Left lung (tissue), 10 donors: ENCODE results near the gene SLC14A1. TPM values are rescaled to one million over a fixed set of nuclear protein-coding genes. Genes with fewer than 3 reads are reported as not detected.

Experiments
- ATAC-seq: fragments of 200-7000 bp; cut with Tn5 transposase; one replicate; pipeline ENCODE4 v1.9.1; 2020; ENCODE audit warnings: moderate library complexity
- DNase-seq, 4 donors: peaks; one replicate each; pipeline ENCODE4 v3.0.0-alpha.2; 2013 to 2020
- H3K27ac ChIP-seq, 2 donors: fragments of 200-600 bp; sonication (generic) in 1 of 2; one replicate each; pipeline versions ENCODE4 v1.5.0 to v1.8.0; 2020 to 2021
- H3K27me3 ChIP-seq, 2 donors: fragments of 200-600 bp; sonication (generic) in 1 of 2; one replicate each; pipeline versions ENCODE4 v1.5.0 to v1.8.0; 2020 to 2021
- H3K36me3 ChIP-seq, 2 donors: fragments of 200-600 bp; sonication (generic) in 1 of 2; one replicate each; pipeline versions ENCODE4 v1.5.0 to v1.8.0; 2020 to 2021
- H3K4me1 ChIP-seq, 2 donors: fragments of 200-600 bp; one replicate each; pipeline ENCODE4 v1.8.0; 2021
- H3K4me3 ChIP-seq, 2 donors: fragments of 200-600 bp; sonication (generic) in 1 of 2; one replicate each; pipeline versions ENCODE4 v1.5.0 to v1.8.0; 2020 to 2021; ENCODE audit warnings: mild to moderate bottlenecking in 1 of 2
- H3K9me3 ChIP-seq, 2 donors: fragments of 200-600 bp; sonication (generic) in 1 of 2; one replicate each; pipeline versions ENCODE4 v1.5.0 to v1.8.0; 2020 to 2021
- intact Hi-C, 2 donors: fragments of 100-400 bp; cut with DNase I; formaldehyde crosslinking; loops; one replicate each; pipeline versions ENCODE4 v1.11.2 to v1.14.2; 2022
- polyA plus RNA-seq, 6 donors: library from polyadenylated mRNA; unstranded; fragments of 120-200 nt; gene quantifications; one replicate each; pipeline ENCODE4 v1.2.1, GENCODE V29; 2013; ENCODE audit not compliant: insufficient read length in 6 of 6
- total RNA-seq, 2 donors: library from RNA; stranded (reverse); fragmentation: NEBNext Ultra II Directional; extraction: Animal tissue kit (Norgen Biotek cat#: 25700); gene quantifications; one replicate each; pipeline ENCODE4 v1.2.1, GENCODE V29; 2021
- TF ChIP-seq, protein P1 (sequence below), 2 donors: fragments of 200-600 bp; sonication (generic) in 1 of 2; IDR thresholded peaks; one replicate each; pipeline versions ENCODE4 v1.5.0 to v1.8.0; 2021; ENCODE audit warnings: antibody characterized with exemption in 2 of 2
- donor health status: DM: no; HTN: yes; CAD: no.
- donor health status: DM: no; HTN: no; CAD: no.

The SLC14A1 gene
- total and polyA plus RNA-seq, 8 donors = 0.86 to 3.1 (median 1.6) TPM

DNA sequence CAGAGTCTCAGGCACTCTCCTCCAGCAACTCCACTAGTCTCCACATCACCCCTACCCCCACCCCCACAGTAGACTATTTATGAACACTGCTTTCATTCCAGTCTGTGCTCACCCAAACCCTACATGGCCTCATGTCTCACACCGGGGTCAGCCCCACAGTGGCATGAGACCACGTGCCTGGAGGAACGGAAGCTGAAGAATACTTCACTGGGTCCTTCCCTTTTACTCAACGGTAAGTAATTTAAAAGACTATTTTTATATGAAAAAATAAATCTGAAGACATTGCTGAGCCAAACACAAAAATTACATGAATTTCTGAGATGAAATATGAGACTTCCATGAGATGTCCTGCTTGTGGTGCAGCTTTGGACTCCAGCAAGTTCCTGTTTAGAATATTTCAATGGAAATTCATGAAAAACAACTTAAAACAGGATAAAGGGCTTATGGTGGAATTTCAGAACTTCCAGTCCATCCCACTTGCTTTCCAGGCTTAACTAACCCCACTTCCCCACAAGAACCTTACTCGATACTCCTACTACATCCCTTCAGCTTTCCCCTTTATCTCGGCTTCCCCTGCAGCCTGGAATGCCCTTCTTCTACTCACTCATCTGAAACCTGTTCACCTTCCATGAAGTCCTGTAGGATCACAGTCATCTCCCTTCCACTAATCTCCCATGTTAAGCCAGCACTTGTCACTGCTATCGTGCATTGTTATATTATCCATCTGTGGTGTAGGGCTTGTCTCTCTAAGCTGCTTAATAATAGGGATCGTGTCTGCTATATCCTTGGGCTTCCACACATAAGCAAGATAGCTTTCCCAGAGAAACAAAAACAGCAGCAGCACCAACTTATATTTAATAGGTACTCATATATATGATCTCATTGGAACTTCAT, 47.9 kb downstream of the SLC14A1 start:
- ATAC-seq = no peak

DNA sequence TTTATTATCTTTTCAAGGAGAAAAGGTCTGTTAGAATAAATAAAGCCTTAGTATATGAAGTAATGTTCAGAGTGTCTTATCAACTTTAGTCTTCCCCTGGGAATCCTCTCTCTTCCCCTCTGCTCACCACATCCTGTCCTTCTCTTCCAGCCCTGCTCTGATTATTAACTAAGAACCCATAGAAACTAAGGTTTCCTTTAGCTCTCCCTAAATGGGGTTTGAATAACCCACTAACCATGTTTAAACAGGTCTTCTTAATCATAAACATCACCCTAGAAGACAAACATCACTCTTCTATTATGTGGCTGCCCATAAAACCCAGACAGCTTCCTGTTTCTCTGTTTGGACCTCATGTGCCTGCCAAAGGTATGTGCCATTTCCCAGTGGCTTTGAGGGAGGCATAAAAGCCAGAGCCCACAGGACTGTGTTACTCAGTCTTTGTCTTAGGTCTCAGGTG, 50.1 kb downstream of the SLC14A1 start:
- Histone ChIP-seq H3K4me1 (peaks cover 0 to 8% of the 10 kb centered on the region in 2 donors), H3K36me3 (no peaks in the 10 kb centered on the region), H3K27ac (no peak overlapping the region), H3K4me3 (no peak overlapping the region), H3K27me3 (peaks cover 0 to 23% of the 10 kb centered on the region in 2 donors), H3K9me3 (no peaks in the 10 kb centered on the region)
- TF ChIP-seq, protein P1, sequence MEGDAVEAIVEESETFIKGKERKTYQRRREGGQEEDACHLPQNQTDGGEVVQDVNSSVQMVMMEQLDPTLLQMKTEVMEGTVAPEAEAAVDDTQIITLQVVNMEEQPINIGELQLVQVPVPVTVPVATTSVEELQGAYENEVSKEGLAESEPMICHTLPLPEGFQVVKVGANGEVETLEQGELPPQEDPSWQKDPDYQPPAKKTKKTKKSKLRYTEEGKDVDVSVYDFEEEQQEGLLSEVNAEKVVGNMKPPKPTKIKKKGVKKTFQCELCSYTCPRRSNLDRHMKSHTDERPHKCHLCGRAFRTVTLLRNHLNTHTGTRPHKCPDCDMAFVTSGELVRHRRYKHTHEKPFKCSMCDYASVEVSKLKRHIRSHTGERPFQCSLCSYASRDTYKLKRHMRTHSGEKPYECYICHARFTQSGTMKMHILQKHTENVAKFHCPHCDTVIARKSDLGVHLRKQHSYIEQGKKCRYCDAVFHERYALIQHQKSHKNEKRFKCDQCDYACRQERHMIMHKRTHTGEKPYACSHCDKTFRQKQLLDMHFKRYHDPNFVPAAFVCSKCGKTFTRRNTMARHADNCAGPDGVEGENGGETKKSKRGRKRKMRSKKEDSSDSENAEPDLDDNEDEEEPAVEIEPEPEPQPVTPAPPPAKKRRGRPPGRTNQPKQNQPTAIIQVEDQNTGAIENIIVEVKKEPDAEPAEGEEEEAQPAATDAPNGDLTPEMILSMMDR (IDR thresholded peaks at IDR 0.05) = no peak
- no peak for ATAC-seq
- no peak for DNase-seq
- intact Hi-C loops = no loop called here

More for the DNA sequence above, 47.9 kb downstream of the SLC14A1 start:
- H3K27ac ChIP-seq = no peak overlapping the region
- peaks cover 0 to 23% of the 10 kb centered on the region in 2 donors for H3K27me3 ChIP-seq
- TF ChIP-seq, protein P1 (IDR thresholded peaks at IDR 0.05) = no peak
- DNase-seq = no peak
- H3K4me3 ChIP-seq = no peak overlapping the region
- intact Hi-C loops = no loop called here
- H3K36me3 ChIP-seq = no peaks in the 10 kb centered on the region
- no peaks in the 10 kb centered on the region for H3K9me3 ChIP-seq
- peaks cover 0 to 8% of the 10 kb centered on the region in 2 donors for H3K4me1 ChIP-seq

DNA sequence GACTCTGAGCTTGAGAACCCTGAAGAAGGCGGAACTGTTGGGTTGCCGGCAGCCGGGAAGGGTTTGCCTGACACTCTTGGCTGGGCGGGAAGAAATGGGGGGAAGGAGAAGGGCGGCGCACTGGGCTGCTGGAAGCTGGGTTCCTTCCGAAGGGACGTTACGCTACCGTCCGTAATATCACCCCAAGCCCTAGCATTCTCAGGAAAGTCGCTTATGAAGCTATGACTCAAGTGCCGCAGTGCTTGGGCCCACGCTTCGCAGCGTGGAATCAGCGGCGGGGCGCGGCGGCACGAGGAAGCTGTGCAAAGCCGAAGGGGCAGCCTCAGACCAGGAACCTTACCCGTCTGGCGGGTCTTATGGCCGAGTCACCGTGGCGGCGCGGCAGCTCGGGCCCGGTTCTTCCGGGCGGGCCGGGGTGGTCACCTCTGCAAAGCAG, 51.3 kb downstream of the SLC14A1 start:
- intact Hi-C loops = no loop called here
- Histone ChIP-seq H3K27ac (peak overlapping the region; percentile 70 to 80), H3K36me3 (no peaks in the 10 kb centered on the region), H3K4me3 (peak overlapping the region; percentile 53 to 68), H3K27me3 (peaks cover 0 to 20% of the 10 kb centered on the region in 2 donors), H3K9me3 (no peaks in the 10 kb centered on the region), H3K4me1 (peaks cover 0 to 8% of the 10 kb centered on the region in 2 donors)
- TF ChIP-seq, protein P1 (IDR thresholded peaks at IDR 0.05) = no peak
- ATAC-seq = peak; percentile 98
- peak; percentile 68 to 85 (median 70) for DNase-seq

DNA sequence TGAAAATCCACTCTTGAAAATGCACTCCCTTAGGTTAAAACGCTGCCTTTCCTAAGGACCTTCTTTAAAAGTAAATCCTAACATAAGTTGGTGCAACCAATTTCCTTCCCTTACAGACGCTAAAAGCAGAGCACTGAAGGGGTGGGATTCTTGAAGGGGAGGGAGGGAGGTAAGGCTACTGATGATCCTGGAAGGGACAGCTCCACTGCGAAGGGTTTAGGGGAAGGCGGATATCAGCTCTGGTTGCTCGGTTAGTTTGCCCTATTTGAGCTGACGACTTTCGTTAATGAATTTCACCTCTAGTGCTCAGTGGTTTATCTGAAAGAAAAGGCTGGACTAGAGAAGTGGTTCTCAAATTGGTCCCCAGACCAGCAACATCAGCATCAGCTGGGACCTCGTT, 51.8 kb downstream of the SLC14A1 start:
- ATAC-seq (peak; percentile 33), DNase-seq (peak in 1 of 4 donors; percentile 6)
- Histone ChIP-seq H3K4me3 (peak overlapping the region; percentile 53 to 68), H3K36me3 (no peaks in the 10 kb centered on the region), H3K27me3 (peaks cover 0 to 15% of the 10 kb centered on the region in 2 donors), H3K4me1 (peaks cover 0 to 8% of the 10 kb centered on the region in 2 donors), H3K27ac (peak overlapping the region; percentile 70 to 80), H3K9me3 (no peaks in the 10 kb centered on the region)
- TF ChIP-seq, protein P1 (IDR thresholded peaks at IDR 0.05) = no peak
- intact Hi-C loops = no loop called here

DNA sequence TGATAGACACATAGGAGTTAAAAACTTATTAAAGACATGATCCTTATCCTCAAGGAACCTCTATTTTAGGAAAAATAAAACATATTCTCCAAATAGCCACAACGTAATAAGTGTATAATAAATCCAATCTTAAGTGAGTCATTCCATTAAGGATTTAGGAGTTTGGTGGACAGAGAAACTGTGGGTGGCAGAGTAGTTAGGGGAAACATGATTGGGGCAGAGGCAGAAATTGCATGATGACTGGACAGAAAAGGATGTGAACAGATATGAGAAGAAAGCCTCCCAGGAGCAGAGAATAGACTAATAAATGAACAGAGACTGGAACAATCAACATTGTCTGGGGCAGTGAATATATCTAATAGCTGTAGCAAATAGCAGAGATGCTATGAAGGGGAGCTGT, 53.4 kb downstream of the SLC14A1 start:
- H3K36me3 ChIP-seq = no peaks in the 10 kb centered on the region
- peaks cover 0 to 8% of the 10 kb centered on the region in 2 donors for H3K4me1 ChIP-seq
- H3K27ac ChIP-seq = no peak overlapping the region
- H3K27me3 ChIP-seq = peaks cover 0 to 4% of the 10 kb centered on the region in 2 donors
- H3K4me3 ChIP-seq = no peak overlapping the region
- ATAC-seq (no peak), DNase-seq (no peak)
- no peaks in the 10 kb centered on the region for H3K9me3 ChIP-seq
- intact Hi-C loops = no loop called here
- TF ChIP-seq, protein P1 (IDR thresholded peaks at IDR 0.05) = no peak
